Measurements from ENCODE around the gene SH2D7. TPM values are rescaled to one million over a fixed set of nuclear protein-coding genes. Genes with fewer than 3 reads are reported as not detected.

SH2D7 gene
- total RNA-seq, 2 donors from 2014 or later, result not detected

DNA sequence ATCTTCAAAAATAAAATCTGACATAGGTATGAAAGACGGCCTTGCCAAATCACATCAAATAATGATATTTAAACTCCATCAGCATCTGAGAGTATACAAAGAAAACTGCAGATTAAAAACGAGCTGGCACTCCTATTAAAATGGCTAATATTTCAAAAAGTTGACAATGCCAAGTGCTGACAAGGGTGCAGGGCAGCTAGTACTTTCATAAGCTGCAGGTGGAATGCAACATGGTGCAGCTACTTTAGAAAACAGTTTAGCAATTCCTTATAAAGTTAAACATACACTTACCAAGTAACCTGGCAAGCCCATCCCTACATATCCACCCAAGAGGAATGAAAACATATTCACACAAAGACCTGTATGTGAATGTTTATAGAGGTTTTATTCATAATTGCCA lies 37.8 kb upstream of the SH2D7 start:
- no peak overlapping the region for H3K4me3 Mint-ChIP-seq
- no peaks in the 10 kb centered on the region for H3K9me3 ChIP-seq (ENCODE audit: control insufficient read depth, low read length, poor library complexity, severe bottlenecking)
- peaks cover 7% of the 10 kb centered on the region for H3K36me3 Mint-ChIP-seq (ENCODE audit: low read depth)
- H3K4me1 Mint-ChIP-seq, result peaks cover 76% of the 10 kb centered on the region
- H3K27me3 Mint-ChIP-seq, result no peaks in the 10 kb centered on the region
- ATAC-seq, result no peak
- no peak overlapping the region for H3K27ac Mint-ChIP-seq
- no peak for DNase-seq

DNA sequence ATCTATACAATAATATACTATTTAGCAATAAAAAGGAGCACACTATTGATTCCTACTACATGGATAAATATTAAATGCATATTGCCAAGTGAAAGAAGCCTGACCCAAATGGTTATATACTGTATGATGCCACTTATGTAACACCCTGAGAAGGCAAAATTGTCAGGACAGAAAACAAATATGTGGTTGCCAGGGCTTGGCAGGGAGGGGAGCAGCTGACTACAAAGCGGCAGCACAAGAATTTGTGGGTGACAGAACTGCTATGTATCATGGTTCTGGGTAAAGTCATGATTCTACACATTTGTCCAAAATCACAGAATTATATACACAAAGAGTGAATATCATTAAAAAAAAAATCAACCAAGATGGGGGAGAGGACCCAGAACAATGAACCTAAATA lies 37.4 kb upstream of the SH2D7 start:
- Mint-ChIP-seq H3K4me1 (peaks cover 76% of the 10 kb centered on the region), H3K27me3 (no peaks in the 10 kb centered on the region), H3K4me3 (peak overlapping the region; percentile 93), H3K27ac (no peak overlapping the region), H3K36me3 (ENCODE audit: low read depth) (peaks cover 7% of the 10 kb centered on the region)
- no peaks in the 10 kb centered on the region for H3K9me3 ChIP-seq (ENCODE audit: control insufficient read depth, low read length, poor library complexity, severe bottlenecking)
- DNase-seq, result peak in 1 of 3 donors; percentile 28
- peak; percentile 55 for ATAC-seq

DNA sequence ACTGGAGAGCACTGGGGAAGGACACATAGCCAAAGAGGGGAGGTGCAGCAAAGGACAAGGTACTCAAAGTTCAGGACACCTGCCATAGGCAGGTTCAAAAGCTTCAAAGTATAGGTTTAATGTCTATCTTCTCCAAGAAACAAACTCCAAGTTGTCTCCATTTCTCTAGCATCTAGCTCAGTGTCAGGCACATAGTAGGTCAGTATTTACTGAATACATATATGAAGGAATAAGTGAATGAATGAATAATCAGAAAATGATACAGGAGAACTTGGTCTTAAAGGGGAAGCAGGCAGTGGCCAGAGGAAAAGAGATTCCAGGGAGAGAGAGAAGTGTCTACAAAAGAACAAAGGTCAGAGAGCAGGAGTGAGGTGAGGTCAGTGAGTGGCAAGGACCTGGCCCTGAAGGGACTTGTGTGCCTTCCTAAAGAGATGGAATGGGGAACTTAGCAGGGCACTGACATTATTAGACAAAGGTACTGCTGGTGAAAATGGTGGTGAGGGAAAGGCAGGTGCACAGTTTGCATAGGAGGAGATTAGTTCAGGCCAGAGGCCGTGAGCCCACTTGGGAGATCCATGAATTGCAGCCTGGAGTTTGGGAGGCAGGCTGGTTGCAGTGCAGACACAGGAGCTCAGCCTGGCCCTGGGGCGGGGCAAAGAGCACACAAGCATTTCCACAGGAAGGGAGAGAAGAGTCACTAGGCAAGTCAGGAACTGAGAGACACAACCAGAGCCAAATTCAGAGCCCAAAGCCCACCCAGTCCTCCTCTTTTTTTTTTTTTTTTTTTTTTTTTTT lies 36.2 kb upstream of the SH2D7 start:
- no peak for DNase-seq
- Mint-ChIP-seq H3K4me3 (peak overlapping the region; percentile 93), H3K4me1 (peaks cover 69% of the 10 kb centered on the region), H3K36me3 (ENCODE audit: low read depth) (peaks cover 7% of the 10 kb centered on the region), H3K27ac (no peak overlapping the region), H3K27me3 (no peaks in the 10 kb centered on the region)
- no peaks in the 10 kb centered on the region for H3K9me3 ChIP-seq (ENCODE audit: control insufficient read depth, low read length, poor library complexity, severe bottlenecking)
- ATAC-seq, result peak; percentile 41

DNA sequence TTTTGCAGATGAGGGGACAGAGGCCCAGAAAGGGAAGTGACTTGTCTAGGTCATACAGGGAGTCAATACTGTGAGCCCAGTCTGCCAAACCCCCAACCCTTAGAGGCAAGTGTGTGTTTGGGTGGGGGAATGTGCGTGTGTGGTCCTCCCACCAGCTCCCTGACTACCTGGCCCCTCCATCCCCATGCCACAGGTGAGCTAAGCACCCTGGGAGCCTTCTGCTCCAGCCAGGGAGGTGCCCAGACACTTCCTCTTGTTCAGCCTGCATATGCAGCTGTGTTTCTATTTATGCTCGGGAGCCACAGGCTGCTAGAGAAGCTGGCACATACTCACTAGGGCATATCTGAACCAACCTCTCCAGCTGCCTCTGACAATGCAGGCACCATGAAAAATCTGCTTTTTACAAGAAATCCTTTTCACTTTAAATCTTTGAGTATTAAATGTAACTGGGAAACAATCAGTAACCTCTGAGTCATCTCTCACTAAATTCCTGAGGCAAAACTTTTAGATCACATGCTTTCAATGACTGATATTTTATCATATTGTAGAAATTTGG lies 35.6 kb upstream of the SH2D7 start:
- Mint-ChIP-seq H3K4me1 (peaks cover 64% of the 10 kb centered on the region), H3K27ac (no peak overlapping the region), H3K27me3 (no peaks in the 10 kb centered on the region), H3K36me3 (ENCODE audit: low read depth) (peaks cover 7% of the 10 kb centered on the region), H3K4me3 (peak overlapping the region; percentile 93)
- peak in 1 of 3 donors; percentile 7 for DNase-seq
- ATAC-seq, result peak; percentile 59
- H3K9me3 ChIP-seq (ENCODE audit: control insufficient read depth, low read length, poor library complexity, severe bottlenecking), result no peaks in the 10 kb centered on the region

DNA sequence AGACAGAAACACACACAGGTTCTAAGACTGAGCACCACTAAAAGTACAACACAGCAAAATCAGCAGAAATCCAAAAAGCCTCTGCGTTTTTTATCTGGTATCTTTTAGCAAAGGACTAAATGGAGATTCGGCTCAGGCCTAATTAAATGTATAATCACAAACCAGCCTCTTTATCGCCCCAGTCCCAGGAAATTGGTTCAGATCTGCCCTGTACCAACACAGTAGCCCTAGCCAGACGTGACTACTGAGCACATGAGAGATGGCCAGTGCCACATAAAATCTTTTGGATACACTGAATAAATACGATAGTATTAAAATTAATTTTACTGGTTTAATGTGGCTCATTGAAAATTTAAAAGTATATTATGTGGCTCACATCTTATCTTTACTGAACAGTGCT lies 34.6 kb upstream of the SH2D7 start:
- no peak overlapping the region for H3K4me3 Mint-ChIP-seq
- no peaks in the 10 kb centered on the region for H3K27me3 Mint-ChIP-seq
- DNase-seq (no peak), ATAC-seq (no peak)
- peaks cover 59% of the 10 kb centered on the region for H3K4me1 Mint-ChIP-seq
- H3K9me3 ChIP-seq (ENCODE audit: control insufficient read depth, low read length, poor library complexity, severe bottlenecking), result no peaks in the 10 kb centered on the region
- H3K36me3 Mint-ChIP-seq (ENCODE audit: low read depth), result peaks cover 4% of the 10 kb centered on the region
- H3K27ac Mint-ChIP-seq, result no peak overlapping the region

DNA sequence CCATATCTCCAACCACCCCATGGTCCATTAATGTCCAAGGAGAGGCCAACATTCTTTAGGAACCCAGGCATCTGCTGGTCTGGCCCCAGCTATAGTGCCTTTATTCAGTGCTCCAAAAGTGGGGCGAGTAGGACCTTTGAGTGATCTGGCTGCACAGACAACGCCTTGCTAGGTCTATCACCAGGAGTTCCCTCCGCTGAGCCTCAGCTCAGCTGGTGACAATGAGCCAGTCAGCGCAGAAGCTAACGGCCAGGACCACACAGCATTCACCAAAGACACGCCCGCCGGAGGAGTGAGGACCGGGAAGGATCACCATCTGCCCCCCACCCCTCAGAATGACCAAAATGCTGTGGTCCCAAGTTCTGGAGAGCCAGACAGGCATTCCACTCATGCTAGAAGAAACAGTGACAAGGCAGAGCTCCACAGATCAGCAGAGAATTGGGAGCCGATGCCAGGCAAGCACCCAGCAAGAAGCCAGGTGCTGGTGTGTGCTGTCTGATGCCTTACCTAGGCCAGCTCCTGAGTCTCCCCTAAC lies 33.9 kb upstream of the SH2D7 start:
- ATAC-seq (no peak), DNase-seq (no peak)
- H3K4me1 Mint-ChIP-seq, result peaks cover 59% of the 10 kb centered on the region
- no peak overlapping the region for H3K27ac Mint-ChIP-seq
- H3K27me3 Mint-ChIP-seq, result no peaks in the 10 kb centered on the region
- H3K9me3 ChIP-seq (ENCODE audit: control insufficient read depth, low read length, poor library complexity, severe bottlenecking), result no peaks in the 10 kb centered on the region
- H3K4me3 Mint-ChIP-seq, result peak overlapping the region; percentile 43
- H3K36me3 Mint-ChIP-seq (ENCODE audit: low read depth), result no peaks in the 10 kb centered on the region

DNA sequence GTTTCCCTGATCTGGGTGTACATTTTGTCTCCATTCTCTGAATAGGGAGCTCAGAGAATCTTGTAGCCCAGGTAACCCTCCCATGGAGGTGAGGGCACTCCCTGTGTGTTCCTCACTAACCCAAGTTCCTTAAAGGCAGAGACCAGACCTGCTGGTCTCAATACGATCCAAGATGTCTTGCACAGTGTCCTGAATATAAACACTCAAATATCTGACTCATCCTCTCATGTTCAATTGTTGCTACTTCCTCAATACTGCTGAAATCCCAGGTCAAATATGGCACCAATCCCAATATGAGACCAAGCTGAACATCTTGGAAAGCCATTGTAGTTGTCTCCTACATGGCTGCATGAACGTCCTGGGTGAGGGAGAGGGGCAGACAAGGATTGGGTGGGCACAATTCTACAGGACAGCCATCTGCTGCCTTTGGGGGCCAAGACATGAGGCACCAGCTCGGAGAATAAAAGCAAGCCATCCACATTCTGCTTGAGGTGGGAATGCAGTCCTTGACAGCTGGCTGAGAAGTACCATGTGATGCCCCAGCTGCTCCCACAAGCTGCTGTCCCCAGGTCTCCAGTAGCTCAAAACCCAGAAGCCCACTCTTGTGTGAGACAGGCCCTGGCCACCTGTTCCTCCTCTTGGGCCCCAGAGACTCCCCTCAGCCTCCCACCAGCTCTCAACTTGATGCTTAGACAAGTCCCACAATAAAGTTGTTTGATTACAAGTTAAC lies 33.1 kb upstream of the SH2D7 start:
- Mint-ChIP-seq H3K27me3 (no peaks in the 10 kb centered on the region), H3K4me1 (peaks cover 55% of the 10 kb centered on the region), H3K36me3 (ENCODE audit: low read depth) (no peaks in the 10 kb centered on the region), H3K4me3 (peak overlapping the region; percentile 43), H3K27ac (no peak overlapping the region)
- DNase-seq (no peak), ATAC-seq (no peak)
- H3K9me3 ChIP-seq (ENCODE audit: control insufficient read depth, low read length, poor library complexity, severe bottlenecking), result no peaks in the 10 kb centered on the region

DNA sequence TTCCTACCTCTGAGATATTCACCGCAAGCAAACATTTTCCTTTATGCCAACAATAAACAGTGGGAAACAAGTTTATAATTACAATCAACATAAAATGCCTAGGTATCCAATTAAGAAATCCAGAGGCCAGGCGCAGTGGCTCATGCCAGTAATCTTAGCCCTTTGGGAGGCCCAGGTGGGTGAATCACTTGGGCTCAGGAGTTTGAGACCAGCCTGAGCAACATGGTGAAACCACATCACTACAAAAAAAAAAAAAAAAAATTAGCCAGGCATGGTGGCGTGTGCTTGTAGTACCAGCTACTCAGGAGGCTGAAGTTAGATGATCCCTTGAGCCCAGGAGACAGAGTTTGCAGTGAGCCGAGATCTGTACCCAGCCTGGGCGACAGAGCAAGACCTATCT lies 32.1 kb upstream of the SH2D7 start:
- DNase-seq (no peak), ATAC-seq (no peak)
- Mint-ChIP-seq H3K27me3 (no peaks in the 10 kb centered on the region), H3K4me1 (peaks cover 51% of the 10 kb centered on the region), H3K4me3 (peak overlapping the region; percentile 50), H3K27ac (no peak overlapping the region), H3K36me3 (ENCODE audit: low read depth) (no peaks in the 10 kb centered on the region)
- H3K9me3 ChIP-seq (ENCODE audit: control insufficient read depth, low read length, poor library complexity, severe bottlenecking), result no peaks in the 10 kb centered on the region

DNA sequence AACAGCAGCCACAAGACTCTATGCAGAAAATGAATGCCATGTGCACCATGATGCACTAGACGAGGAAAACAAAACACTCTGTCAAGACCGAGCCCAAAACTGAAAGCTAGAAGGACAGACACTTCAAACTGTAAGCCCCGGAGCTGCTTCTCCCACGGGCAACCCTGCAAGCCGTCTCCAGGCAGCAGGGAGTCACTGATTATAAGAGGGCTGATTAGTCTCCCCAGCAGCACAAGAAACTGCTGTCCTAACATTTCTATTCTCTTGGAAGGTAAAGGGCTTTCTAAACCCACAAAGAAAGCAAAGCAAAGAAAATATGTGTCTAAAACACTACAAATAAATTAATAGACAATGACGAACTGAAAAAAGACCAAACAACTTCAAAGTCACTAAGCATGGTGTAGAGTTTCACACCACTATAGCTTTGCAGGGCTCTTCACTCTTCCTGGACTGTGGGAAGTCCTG lies 30.4 kb upstream of the SH2D7 start:
- Mint-ChIP-seq H3K4me1 (peaks cover 34% of the 10 kb centered on the region), H3K4me3 (no peak overlapping the region), H3K27ac (no peak overlapping the region), H3K36me3 (ENCODE audit: low read depth) (no peaks in the 10 kb centered on the region), H3K27me3 (no peaks in the 10 kb centered on the region)
- DNase-seq (no peak), ATAC-seq (peak; percentile 67)
- H3K9me3 ChIP-seq (ENCODE audit: control insufficient read depth, low read length, poor library complexity, severe bottlenecking), result no peaks in the 10 kb centered on the region

DNA sequence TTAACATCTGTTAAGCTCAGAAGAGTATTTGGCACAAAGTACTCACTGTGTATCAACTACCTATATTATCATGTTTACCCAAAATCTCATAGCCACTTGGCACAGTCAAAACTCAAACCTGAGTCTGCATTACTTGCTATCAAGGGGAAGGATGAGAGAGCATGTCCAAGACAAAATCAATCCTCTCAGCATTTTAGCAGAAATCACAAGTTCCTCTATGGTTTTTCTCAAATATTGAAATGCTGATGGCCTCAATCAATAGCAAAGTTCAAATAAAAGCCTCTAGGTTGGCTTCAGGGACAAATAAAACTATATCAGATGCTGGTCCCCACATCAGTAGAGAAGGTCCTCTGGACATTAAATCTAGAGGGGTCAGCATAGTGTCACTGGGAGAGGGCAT lies 29.1 kb upstream of the SH2D7 start:
- no peak for ATAC-seq
- Mint-ChIP-seq H3K4me1 (peaks cover 41% of the 10 kb centered on the region), H3K27me3 (no peaks in the 10 kb centered on the region), H3K27ac (no peak overlapping the region), H3K36me3 (ENCODE audit: low read depth) (no peaks in the 10 kb centered on the region), H3K4me3 (no peak overlapping the region)
- H3K9me3 ChIP-seq (ENCODE audit: control insufficient read depth, low read length, poor library complexity, severe bottlenecking), result no peaks in the 10 kb centered on the region
- no peak for DNase-seq

DNA sequence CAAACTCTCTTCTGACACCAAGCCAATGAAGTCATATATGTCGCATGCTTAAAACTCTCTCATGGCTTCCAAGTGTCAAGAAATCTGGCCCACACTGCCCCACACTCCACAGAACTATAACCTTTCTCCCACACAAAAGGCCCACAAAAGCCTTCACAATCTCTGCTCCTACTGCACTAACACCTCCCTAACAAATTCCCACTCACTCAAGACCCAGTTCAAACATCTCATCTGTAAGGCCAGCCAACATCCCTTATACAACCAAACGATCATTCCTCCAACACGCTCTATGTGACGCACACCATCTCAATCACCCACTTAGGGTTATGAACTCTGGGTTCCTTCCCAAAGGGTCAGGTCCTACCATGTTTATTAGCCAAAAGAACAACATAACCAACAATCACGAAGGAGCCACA lies 28.4 kb upstream of the SH2D7 start:
- ATAC-seq, result no peak
- Mint-ChIP-seq H3K4me1 (peaks cover 46% of the 10 kb centered on the region), H3K4me3 (no peak overlapping the region), H3K27me3 (no peaks in the 10 kb centered on the region), H3K27ac (no peak overlapping the region), H3K36me3 (ENCODE audit: low read depth) (no peaks in the 10 kb centered on the region)
- DNase-seq, result no peak
- no peaks in the 10 kb centered on the region for H3K9me3 ChIP-seq (ENCODE audit: control insufficient read depth, low read length, poor library complexity, severe bottlenecking)

DNA sequence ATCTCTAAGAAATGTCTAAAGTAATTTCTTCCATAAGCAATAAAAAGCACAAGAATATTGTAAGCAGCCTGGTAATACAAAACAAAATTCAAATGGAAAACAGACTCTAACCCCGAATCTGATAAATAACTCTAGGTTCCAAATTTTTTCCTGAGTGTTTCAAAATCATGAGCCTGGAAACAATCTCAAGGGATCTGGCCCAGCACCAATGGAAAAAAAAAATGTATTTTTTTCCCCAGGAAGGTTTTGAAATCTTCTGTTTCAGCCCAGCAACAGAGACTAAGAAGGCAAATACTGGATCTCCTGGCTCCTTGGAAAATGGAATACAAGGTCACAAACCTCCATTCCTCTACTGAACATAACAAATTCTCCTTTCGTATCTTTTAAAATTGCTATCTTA lies 27.8 kb upstream of the SH2D7 start:
- Mint-ChIP-seq H3K4me1 (peaks cover 47% of the 10 kb centered on the region), H3K4me3 (no peak overlapping the region), H3K27ac (no peak overlapping the region), H3K36me3 (ENCODE audit: low read depth) (no peaks in the 10 kb centered on the region), H3K27me3 (no peaks in the 10 kb centered on the region)
- H3K9me3 ChIP-seq (ENCODE audit: control insufficient read depth, low read length, poor library complexity, severe bottlenecking), result no peaks in the 10 kb centered on the region
- no peak for ATAC-seq
- no peak for DNase-seq

DNA sequence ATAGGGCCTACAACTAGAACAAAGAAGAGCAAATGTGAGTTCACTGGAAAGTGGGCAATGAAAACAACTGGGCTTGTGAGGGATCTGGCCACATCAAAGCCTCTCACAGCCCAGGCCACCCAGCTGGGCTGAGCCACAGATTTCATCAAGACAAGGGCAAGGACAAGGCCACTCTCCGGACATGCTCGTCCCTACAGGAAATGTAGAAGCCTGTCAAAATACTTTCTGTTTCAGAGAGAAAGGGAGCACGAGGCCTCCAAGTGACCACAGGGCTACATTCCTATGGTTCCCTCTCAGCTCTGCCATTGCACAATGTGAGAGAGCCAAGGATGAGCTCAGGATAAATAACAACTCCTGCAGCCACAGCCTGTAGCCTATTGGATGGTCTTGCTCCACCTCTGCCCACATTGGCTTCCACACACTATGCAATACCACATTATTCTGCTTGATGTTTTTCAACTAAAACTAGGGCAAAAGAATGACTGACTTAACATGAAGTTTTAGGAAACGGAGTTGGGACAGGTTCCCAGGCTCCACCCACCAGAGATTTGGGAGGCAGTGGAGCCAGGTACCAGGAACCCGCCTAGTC lies 27.0 kb upstream of the SH2D7 start:
- no peaks in the 10 kb centered on the region for H3K9me3 ChIP-seq (ENCODE audit: control insufficient read depth, low read length, poor library complexity, severe bottlenecking)
- H3K27me3 Mint-ChIP-seq, result no peaks in the 10 kb centered on the region
- no peaks in the 10 kb centered on the region for H3K36me3 Mint-ChIP-seq (ENCODE audit: low read depth)
- DNase-seq (no peak), ATAC-seq (peak; percentile 59)
- no peak overlapping the region for H3K4me3 Mint-ChIP-seq
- H3K27ac Mint-ChIP-seq, result no peak overlapping the region
- peaks cover 47% of the 10 kb centered on the region for H3K4me1 Mint-ChIP-seq
